Lung microvascular endothelial cell (primary cell): Measurements from ENCODE around the gene TAT. TPM values are rescaled to one million over a fixed set of nuclear protein-coding genes. Genes with fewer than 3 reads are reported as not detected.
"Not testable (repeated sequence)": the region's sequence is repeated elsewhere in the genome, so short reads cannot be mapped to it uniquely, and the experiment has no call there.

Experiments
- DNase-seq, 2 donors: peaks; one replicate each; pipeline versions ENCODE4 v3.0.0 to v3.0.0-alpha.2; 2010; ENCODE audit warnings: low read depth in 2 of 2
- total RNA-seq: library from RNA; depleted of rRNA; stranded (reverse); fragments of >200 nt; gene quantifications from 2 replicates; pipeline ENCODE4 v1.2.1, GENCODE V29; 2014

Gene TAT
- total RNA-seq, result not detected in 2 replicates

DNA sequence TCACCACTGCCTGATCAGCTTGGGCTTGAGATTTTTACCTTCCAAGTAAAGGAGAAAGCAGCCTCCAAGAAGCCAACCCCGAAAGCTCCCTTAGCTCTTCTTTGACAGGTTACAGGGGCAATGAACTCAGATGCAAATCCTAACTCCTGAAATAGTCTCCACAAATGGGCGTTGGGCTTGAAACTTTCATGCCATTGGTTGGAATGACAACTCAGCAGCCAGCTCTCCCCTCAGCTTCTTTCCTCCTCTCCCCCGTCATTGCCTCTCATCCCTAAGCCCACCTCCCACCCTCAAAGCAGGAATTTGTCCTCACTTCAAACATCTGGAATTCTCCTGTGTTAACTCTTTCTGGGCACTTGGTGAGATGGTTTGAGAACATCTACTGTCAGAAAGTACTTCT is at the start of gene TAT:
Gene TAT, minus strand, starts transcription at position 122 of the 400 bp plus-strand sequence. CDS start 677 bp downstream, outside the sequence.
- DNase-seq, result no peak

DNA sequence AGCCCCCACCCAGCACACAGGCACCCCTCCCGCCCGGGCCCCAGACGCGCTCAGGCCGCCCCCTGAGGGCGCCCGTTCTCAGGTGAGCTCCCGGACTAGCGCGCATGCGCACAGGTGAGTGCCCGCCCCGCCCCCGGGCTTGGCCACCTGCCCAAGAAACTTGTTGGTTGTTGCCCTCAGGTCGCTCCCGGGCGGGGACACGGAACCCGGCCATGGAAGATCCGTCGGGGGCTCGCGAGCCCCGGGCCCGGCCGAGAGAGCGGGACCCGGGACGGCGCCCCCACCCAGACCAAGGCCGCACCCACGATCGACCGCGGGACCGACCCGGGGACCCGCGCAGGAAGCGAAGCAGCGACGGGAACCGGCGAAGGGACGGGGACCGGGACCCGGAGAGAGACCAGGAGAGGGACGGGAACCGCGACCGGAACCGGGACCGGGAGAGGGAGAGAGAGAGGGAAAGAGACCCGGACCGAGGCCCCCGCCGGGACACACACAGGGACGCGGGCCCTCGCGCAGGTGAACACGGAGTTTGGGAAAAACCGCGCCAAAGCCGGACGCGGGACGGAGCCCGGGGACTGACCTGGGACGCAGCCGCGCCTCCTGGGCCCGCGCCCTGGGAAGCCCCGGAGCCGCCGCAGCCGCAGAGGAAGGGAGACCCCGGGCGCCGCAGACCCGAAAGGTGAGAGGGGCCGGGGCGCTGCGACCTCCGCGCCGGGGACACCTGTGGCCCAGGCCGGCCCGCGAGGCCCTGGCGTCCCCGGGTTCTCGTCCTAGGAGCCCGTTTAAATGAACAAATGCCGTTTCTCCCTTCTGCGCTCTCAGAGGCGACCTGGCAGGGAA is 49.3 kb upstream of the TAT start, which contains the start of gene MARVELD3:
Gene MARVELD3, plus strand, starts transcription at position 167 of the 840 bp plus-strand sequence. Its CDS starts 46 bp downstream, at position 213.
- no peak for DNase-seq

DNA sequence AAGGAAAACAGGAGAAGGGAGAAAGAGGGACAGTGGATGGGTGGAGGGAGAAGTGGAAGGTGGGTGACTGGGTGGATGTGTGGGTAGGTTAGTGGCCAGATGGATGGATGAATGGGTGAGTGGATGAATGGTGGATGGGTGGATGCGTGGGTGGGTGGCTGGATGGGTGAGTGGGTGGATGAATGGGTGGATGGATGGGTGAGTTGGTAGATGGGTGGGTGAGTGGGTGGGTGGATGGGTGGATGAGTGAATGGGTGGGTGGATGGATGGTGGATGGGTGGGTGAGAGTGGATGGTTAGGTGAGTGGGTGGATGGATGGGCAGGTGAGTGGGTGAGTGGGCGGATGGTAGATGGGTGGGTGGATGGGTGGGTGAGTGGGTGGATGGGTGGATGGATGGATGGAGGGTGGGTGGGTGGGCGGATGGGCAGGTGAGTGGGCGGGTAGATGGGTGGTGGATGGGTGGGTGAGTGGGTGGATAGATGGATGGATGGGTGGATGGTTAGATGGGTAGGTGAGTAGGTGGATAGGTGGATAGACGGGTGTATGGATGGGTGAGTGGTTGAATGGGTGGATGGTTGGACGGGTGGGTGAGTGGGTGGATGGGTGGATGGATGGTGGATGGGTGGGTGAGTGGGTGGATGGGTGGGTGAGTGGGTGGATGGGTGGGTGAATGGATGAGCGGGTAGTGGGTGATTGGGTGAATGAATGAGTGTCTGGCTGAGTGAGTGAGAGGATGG is 48.4 kb upstream of the TAT start:
- no peak for DNase-seq

DNA sequence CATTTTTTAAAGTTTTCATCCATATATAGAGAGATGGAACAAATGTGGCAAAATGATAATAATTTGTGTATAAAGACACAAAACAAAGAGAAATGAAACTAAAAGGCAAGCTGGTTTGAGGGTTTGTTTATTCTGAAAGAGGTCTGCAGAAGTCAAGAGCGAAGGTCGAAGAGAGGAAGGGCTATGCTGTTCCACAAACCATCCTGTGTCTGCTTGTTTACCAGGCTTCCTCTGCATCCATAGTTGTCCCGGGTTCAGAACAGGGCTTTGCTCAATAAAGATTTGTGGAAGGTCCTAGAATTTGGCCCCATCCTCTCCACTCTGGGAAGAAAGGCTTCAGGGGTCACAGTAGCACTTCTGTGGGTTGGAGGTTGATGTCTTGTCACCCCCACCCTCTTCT is 46.7 kb upstream of the TAT start:
- no peak for DNase-seq

DNA sequence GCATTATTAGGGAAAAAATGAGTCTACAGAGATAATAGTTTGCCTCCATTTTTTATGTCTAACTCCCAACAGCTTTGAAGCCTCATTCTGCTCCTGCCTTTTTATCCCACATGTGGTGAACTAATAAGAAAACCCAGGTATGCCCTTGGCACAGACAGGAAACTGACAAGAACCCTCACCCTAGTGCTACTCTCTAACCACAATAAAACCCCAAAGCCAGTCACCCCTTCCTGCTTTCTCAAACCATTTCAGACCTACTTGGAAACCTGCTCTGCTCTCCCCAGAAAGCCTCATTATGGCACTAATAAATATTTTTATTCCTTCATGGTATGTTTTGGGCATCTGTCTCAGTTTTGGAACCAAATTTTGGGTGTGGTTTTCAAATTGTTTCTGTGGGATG is 45.2 kb upstream of the TAT start:
- no peak for DNase-seq

DNA sequence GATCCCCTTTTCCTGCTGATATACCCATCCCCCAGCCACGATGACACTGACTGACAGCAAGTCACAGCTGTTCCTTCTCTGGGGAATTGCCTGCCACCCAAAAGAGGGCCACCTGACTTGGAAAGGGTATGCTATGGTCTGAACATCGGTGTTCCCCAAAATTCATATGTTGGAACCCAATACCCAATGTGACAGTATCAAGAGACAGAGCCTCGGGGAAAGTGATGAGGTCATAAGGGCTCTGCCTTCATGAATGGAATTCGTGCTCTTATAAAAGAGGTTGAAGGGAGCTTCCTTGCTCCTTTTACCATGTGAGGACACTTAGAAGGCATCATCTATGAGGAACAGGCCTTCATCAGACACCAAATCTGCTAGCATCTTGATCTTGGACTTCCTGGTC is 41.5 kb upstream of the TAT start:
- DNase-seq, result no peak

DNA sequence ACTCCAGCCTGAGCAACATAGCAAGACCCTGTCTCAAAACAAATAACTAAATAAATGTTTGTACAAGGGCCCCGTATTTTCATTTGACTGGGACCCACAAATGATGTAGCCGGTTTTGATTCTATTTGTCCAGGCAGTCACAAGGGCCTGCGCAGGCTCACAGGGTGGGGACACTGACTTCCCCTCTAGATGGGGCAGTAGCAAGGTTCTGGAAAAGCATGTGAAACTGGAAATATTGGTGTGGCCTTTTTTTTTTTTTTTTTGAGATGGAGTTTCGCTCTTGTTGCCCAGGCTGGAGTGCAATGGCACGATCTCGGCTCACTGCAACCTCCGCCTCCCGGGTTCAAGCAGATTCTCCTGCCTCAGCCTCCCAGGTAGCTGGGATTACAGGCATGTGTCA is 38.1 kb upstream of the TAT start:
- not testable (repeated sequence) for DNase-seq

DNA sequence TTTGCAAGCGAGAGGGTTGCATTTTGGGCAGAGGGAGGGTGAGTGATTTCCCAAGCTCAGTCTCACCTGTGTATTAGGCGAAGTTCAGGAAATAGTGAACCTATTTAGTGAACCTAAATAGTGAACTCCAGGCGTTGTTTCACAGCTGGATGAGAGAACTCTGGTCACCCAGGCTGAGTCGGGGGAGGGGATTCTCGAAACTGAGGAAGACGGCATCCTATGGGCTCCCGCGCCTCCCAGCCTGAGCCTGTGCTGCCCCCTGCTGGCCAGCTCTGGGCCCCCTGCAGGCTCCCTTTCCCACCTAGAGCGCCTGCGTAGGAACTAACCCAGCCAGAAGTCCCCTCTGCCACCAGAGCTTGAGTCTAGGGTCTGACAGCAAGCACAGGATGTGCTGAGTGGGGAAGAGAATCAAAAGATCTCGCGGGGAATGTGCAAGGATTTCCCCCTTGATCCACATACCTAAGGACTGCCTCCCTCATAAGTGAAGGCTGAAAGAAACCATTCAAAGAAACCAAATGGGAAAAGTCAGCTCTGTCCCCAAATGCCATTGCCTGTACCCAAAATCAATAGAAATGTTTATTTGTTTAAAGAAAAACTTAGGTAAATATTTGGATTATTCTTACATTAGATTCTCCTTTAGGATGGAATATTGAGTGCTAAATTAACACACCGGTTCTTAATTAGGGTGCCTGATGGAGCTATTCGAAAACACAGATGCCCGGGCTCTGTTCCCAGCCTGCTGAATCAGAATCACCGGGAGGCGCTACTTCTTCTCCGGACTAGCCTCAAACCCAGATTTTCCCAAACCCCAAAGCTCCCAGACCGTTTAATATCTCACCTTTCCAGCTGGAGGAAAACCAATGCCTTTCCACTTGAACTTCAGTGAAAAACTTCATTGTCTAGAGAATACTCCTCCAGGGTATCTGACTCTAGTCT is 34.3 kb upstream of the TAT start:
- peak; percentile 61 to 68 for DNase-seq

DNA sequence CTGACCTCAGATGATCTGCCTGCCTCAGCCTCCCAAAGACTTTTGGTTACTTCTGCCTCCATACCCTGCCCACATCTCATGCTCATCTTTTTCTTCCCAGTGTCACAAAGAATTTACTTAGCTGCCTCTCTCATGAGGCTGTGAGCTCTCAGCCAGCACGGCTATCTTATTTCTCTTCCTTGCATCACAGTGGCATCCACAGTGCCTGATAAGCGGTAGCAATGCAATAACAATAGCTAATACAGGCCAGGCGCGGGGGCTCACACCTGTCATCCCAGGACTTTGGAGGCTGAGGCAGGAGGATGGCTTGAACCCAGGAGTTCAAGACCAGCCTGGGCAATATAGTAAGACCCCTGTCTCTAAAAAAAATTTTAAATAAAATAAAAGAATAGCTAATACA is 33.6 kb upstream of the TAT start:
- no peak for DNase-seq

DNA sequence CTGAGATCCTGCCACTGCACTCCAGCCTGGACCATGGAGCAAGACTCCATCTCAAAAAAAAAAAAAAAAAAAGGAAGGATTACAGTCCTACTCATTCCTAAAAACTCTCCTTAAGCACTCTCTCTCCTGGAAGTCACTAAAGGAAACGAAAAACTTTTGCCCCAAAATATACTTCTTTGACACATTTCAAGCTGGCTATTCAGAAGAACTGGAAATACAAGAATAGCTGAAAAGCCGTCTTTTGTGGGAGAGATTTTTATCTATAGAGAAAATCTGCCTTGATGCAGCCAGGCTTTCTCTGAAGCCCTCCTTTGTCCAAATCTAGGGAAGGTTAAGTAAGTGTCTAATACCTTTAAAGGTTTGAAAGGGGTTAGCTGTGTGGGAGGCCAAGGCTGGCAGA is 32.2 kb upstream of the TAT start:
- DNase-seq, result no peak

DNA sequence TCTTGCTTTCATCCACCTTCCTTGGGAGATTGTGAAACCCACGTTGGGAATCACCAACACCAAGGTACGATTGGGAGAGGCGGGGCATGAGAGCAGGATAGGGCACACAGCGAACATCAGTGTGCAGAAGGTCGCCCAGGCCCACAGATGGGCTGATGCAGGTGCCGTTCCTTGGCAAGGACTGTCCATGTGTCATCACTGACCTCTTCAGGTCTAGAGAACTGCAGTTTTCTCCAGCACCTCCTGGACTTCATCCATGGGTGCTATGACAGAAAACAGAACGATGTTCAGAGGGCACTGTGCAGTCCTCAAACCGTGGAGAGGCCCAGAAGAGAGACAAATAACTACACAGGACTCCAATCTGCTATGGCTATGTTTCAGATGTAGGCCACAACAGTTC is 23.9 kb upstream of the TAT start:
- DNase-seq, result no peak

DNA sequence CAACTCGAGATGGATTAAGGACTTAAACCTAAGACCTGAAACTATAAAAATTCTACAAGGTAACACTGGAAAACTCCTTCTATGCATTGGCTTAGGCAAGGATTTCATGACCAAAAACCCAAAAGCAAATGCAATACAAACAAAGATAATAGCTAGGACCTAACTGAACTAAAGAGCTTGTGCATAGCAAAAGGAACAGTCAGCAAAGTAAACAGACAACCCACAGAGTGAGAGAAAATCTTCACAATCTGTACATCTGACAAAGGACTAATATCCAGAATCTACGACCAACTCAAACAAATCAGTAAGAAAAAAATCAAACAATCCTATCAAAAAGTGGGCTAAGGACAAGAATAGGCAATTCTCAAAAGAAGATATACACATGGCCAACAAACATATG is 21.5 kb upstream of the TAT start:
- DNase-seq, result not testable (repeated sequence)

DNA sequence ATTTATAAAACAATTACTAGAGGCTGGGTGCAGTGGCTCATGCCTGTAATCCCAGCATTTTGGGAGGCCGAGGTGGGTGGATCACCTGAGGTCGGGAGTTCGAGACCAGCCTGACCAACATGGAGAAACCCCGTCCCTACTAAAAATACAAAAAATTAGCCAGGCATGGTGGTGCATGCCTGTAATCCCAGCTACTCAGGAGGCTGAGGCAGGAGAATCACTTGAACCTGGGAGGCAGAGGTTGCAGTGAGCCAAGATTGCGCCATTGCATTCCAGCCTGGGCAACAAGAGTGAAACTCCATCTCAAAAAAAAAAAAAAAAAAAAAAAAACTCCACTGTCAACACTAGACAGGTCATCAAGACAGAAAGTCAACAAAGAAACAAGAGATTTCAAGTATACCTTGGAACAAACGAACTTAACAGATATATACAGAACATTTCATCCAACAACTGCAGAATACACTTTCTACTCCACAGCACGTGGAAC is 18.5 kb upstream of the TAT start:
- DNase-seq, result not testable (repeated sequence)

DNA sequence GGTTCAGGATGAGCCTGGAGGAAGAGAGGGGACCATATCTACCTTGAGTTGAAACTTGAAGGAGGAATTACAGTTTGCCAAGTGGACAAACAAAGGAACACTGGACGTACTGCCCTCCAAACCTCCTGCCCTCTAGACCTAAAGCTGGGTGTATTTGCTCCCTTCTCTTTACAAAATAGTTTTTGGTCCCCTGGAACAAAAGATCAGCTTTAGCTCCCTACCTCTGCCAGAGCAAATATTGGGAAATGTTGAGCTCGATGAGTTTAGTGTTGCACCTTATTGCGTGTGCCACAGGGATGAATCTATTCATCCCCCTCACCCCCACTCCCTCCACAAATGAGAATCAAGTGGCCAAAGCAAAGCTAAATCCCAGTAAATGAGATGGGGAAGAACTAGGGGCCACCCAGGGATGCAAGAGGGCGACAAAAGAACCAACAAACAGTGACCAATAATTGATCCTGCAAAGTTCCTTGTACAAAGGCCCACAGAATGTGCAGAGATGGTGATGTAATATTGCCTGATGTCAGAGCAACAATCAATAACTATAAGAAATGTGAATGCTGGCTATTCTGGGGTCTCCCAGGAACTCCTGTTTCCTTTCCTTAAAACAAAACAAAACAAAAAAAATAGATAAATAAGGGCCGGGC is 17.2 kb upstream of the TAT start:
- DNase-seq, result no peak

DNA sequence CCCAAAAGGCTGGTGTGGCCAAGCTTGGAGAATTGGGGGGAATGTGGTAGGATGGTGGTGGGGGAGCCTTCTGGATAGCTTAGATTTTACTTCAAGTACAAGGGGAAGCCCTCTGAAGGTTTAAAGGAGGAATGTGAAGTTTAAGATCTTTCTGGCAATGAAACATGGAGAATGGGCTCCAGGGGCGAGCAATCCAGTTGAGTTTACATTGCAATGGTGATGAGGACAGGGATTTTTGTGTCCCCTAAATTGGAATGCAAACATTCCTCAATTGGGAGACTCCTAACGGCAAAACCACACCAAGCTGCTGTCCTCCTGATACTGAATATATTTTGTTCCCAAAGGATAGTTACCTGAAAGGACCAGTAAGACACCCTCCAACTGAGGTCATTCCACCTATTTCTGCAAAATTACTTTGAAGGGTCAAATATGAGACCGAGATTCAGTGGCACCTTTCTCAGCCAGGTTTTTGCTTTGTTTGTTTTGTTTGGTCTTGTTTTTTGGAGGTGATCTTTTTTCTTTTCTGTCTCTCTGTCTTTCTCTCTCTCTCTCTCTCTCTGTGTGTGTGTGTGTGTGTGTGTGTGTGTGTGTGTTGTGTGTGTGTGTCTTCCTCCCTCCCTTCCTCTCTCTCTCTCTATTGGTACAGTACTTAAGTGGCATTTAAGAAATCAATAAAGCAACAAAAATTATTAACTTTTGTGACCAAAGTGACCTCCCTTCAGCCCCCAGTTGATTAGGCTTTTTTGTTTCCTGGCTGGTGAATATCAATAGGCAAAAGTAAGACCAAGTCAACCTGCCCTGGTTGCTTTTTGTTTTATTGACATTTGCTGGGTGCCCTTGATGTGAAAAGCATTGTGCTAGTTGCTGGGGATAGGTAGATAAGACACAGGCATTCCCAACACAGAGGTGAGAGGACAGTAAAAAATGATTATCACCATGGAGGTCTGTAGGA is 16.4 kb upstream of the TAT start:
- no peak for DNase-seq

DNA sequence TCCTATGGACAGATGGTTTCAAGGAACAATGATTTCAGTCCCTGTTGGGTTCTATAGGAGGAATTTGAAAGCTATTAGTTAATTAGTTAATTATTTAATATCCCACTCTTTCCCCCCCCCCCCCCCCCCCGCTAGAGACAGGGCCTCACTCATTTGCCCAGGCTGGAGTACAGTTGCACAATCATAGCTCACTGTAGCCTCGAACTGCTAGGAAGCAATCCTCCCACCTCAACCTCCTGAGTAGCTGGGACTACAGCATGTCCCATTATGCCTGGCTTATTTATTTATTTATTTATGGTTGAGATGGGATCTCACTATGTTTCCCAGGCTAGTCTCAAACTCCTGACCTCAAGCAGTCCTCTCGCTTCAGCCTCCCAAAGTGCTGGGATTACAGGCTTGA is 15.0 kb upstream of the TAT start:
- no peak for DNase-seq

DNA sequence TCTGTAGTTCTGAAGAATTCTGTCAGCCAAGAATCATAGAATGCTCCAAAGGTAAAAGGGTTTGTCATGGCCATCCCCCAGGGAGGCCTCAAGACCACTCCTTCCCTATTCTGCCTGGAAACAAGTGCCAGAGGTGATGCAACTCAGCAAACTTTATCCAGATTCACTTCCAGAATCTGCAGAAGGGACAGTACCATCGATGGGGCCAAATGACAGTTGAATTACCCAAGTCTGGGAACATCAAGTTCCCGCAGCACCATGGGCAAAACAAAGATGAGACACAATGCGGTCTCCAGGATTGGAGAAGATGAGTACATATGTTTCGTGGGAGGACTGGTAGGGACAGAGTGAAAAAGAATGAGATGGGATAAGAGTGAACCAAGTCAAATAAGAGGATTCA is 13.7 kb upstream of the TAT start:
- DNase-seq, result no peak

DNA sequence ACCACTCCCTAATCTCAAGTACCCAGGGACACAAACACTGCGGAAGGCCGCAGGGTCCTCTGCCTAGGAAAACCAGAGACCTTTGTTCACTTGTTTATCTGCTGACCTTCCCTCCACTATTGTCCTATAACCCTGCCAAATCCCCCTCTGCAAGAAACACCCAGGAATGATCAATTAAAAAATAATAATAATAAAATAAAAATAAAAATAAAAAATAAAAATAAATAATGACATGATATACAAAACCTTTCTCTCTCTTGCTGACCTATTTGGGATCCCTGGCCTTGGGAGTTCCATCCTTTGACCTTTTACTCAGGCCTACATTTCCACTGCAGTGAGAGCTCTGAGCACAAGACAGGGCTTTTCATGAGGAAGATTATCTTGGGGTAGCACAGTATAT is 13.2 kb upstream of the TAT start:
- not testable (repeated sequence) for DNase-seq

DNA sequence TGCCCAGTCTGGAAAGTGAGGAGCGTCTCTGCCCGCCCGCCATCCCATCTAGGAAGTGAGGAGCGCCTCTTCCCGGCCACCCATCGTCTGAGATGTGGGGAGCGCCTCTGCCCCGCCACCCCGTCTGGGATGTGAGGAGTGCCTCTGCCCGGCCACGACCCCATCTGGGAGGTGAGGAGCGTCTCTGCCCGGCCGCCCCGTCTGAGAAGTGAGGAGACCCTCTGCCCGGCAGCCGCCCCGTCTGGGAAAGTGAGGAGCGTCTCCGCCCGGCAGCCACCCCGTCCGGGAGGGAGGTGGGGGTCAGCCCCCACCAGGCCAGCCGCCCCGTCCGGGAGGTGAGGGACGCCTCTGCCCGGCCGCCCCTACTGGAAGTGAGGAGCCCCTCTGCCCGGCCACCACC is 12.4 kb upstream of the TAT start:
- not testable (repeated sequence) for DNase-seq

DNA sequence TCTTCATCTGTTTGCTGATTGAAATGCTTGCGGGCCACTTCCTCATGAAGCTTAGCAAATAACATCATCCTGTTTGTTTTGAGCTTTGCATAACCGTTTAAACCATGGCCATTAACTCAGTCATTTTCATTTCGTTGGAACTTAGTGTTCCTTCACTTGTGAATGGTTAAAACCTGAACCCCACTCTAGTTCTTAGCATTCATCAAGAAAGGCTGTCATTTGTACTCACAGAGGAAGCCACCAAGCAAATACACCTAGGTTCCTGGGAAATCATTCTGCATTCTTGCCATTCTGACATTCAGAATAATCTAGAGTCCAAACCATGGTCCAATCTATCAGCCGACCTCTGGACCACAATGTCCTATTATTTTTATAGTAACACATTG is 8.4 kb upstream of the TAT start:
- DNase-seq, result no peak
